Gastroesophageal sphincter (tissue), 3 donors: Measurements from ENCODE around the gene WDR75.

Experiments used
- EP300 ChIP-seq: sonication (generic); formaldehyde crosslinking; IDR thresholded peaks from one replicate; pipeline ENCODE4 v1.6.1; 2017; ENCODE audit warnings: antibody characterized with exemption, mild to moderate bottlenecking
- POLR2A ChIP-seq, 2 donors: fragments of 450-650 bp; IDR thresholded peaks; one replicate each; pipeline ENCODE4 v1.6.1; 2017; ENCODE audit warnings: antibody characterized with exemption in 2 of 2, mild to moderate bottlenecking in 2 of 2, moderate library complexity in 1 of 2
- TF ChIP-seq, protein P1 (sequence below), 4 experiments: fragments of 200-600 bp in 2 of 4; fragments of 450-650 bp in 2 of 4; sonication (generic) in 1 of 4; IDR thresholded peaks; one replicate each; pipeline ENCODE4 v1.5.1; 2017 to 2019; ENCODE audit warnings: antibody characterized with exemption in 4 of 4, mild to moderate bottlenecking in 2 of 4, moderate library complexity in 2 of 4

DNA sequence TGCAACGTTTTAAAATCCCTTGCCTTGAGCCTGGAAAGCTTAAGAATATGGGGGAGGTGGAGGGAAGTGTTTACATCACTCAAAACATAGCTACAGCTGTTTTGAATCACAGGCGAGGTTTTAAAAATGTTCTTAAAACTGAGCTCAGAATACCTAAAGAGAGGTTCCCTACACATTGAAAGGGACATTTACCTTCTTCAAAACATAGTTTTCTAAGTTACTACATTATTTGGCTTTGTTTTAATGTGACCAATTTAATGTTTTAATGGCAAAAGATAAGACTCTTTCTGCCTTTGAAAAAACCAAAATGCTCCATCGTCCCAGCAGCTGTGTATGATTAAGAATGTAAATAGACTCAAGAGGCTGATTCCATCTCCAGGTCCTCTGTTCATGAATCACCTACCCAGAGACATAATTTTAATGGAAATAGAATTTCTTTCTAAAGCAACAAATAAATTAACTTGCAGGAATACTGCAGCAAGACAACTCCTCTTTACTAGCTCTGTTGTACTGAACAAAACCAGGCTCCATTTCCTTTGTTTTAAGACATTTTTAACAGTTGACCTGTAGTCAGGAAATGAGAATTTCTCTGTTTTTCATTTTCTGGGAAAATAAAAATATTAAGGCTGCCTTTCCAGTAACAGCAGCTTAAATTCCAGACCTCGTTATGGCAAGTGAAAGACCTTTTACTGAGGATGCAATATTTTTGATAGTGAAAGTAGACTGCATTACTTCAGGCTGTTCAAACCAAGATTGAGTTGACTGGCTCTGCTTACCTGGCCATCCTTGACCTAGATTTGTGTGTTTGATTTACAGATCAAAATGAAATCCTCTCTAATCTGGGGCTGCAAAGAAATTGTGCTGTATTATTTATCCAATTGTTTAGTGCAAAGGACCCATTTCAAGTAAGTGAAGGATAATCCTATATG, 33.7 kb upstream of the WDR75 start:
- no peak for TF ChIP-seq POLR2A (IDR thresholded peaks at IDR 0.05)
- no peak for TF ChIP-seq EP300
- TF ChIP-seq, protein P1, sequence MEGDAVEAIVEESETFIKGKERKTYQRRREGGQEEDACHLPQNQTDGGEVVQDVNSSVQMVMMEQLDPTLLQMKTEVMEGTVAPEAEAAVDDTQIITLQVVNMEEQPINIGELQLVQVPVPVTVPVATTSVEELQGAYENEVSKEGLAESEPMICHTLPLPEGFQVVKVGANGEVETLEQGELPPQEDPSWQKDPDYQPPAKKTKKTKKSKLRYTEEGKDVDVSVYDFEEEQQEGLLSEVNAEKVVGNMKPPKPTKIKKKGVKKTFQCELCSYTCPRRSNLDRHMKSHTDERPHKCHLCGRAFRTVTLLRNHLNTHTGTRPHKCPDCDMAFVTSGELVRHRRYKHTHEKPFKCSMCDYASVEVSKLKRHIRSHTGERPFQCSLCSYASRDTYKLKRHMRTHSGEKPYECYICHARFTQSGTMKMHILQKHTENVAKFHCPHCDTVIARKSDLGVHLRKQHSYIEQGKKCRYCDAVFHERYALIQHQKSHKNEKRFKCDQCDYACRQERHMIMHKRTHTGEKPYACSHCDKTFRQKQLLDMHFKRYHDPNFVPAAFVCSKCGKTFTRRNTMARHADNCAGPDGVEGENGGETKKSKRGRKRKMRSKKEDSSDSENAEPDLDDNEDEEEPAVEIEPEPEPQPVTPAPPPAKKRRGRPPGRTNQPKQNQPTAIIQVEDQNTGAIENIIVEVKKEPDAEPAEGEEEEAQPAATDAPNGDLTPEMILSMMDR (IDR thresholded peaks at IDR 0.05), result no peak
